ENCODE results near the gene ADM2.

DNA sequence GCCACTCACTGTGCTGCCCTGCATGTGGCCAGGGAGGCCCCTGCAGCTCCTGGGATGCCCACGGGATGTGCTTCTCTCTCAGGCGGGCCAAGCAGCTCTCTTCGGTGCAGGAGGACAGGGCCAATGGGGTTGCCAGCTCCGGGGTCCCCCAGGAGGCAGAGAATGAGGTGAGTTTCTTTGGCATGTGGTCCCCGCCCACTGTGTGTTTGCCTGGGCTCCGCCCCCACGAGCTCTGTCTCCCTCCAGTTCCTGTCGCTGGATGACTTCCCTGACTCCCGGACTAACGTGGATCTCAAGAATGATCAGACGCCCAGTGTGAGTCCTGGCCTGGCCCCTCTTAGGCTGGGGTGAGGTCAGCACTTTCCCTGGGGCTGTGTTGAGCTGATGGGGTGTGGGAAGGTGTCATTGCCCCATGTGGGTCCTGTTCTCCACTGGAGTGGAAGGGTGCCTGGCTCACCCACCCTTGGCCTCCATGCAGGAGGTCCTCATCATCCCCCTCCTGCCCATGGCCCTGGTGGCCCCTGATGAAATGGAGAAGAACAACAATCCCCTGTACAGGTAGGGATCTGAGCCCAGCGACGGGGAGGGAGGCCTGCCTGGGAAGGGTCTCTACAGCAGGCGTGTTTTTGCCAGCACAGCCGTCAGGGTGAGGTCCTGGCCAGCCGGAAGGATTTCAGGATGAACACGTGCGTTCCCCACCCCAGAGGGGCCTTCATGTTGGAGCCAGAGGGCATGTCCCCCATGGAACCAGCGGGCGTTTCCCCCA is 36.3 kb downstream of the ADM2 start:
- TF ChIP-seq POLR2AphosphoS5 (IDR thresholded peaks at IDR 0.05; ENCODE audit: insufficient read depth in 1 of 2, low read depth in 1 of 2) = no peak
- TF ChIP-seq, protein P1, sequence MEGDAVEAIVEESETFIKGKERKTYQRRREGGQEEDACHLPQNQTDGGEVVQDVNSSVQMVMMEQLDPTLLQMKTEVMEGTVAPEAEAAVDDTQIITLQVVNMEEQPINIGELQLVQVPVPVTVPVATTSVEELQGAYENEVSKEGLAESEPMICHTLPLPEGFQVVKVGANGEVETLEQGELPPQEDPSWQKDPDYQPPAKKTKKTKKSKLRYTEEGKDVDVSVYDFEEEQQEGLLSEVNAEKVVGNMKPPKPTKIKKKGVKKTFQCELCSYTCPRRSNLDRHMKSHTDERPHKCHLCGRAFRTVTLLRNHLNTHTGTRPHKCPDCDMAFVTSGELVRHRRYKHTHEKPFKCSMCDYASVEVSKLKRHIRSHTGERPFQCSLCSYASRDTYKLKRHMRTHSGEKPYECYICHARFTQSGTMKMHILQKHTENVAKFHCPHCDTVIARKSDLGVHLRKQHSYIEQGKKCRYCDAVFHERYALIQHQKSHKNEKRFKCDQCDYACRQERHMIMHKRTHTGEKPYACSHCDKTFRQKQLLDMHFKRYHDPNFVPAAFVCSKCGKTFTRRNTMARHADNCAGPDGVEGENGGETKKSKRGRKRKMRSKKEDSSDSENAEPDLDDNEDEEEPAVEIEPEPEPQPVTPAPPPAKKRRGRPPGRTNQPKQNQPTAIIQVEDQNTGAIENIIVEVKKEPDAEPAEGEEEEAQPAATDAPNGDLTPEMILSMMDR (IDR thresholded peaks at IDR 0.05) = no peak

Measured in vagina (tissue), 2 donors.